Neutrophil (primary cell): ENCODE data around the gene HSF2BP.
"Not testable (repeated sequence)": the region's sequence is repeated elsewhere in the genome, so short reads cannot be mapped to it uniquely, and the experiment has no call there.

Source experiments
- H3K27ac ChIP-seq: fragments of 200-600 bp; sonication (generic); 2 replicates; pipeline ENCODE4 v1.5.1; 2016; ENCODE audit warnings: mild to moderate bottlenecking, moderate library complexity
- H3K27me3 ChIP-seq: fragments of 200-600 bp; sonication (generic); 2 replicates; pipeline ENCODE4 v1.6.0; 2016; ENCODE audit warnings: mild to moderate bottlenecking
- H3K36me3 ChIP-seq: fragments of 200-600 bp; sonication (generic); 2 replicates; pipeline ENCODE4 v1.5.1; 2017
- H3K4me1 ChIP-seq, 2 experiments: fragments of 200-600 bp in 1 of 2; sonication (generic) in 1 of 2; 1 replicate in 1 of 2; 2 replicates in 1 of 2; pipeline versions ENCODE4 v1.5.1 to v1.6.1; 2013 to 2016; ENCODE audit warnings: low read depth in 1 of 2, low read length in 1 of 2, mild to moderate bottlenecking in 1 of 2, moderate library complexity in 1 of 2; ENCODE audit not compliant: control insufficient read depth in 1 of 2, insufficient read depth in 1 of 2
- H3K4me3 ChIP-seq, 2 experiments: fragments of 200-600 bp in 1 of 2; sonication (generic) in 1 of 2; 1 replicate in 1 of 2; 2 replicates in 1 of 2; pipeline ENCODE4 v1.5.1; 2013 to 2016; ENCODE audit warnings: low read depth in 1 of 2, low read length in 1 of 2, mild to moderate bottlenecking in 1 of 2, moderate library complexity in 1 of 2
- H3K9me3 ChIP-seq: fragments of 200-600 bp; sonication (generic); 2 replicates; pipeline ENCODE4 v1.5.1; 2016
- CTCF ChIP-seq: fragments of 200-600 bp; sonication (generic); IDR thresholded peaks from 2 replicates; pipeline ENCODE4 v1.5.1; 2016; ENCODE audit warnings: antibody characterized with exemption

The HSF2BP gene

GRCh38 chr21:43684424-43684823 is 25.1 kb upstream of the HSF2BP start:
- H3K27me3 ChIP-seq = no peaks in the 10 kb centered on the region
- peaks cover 14 to 20% of the 10 kb centered on the region in 2 experiments for H3K4me1 ChIP-seq
- H3K4me3 ChIP-seq = no peak overlapping the region
- H3K9me3 ChIP-seq = no peaks in the 10 kb centered on the region
- H3K27ac ChIP-seq = no peak overlapping the region
- peaks cover 17% of the 10 kb centered on the region for H3K36me3 ChIP-seq
- TF ChIP-seq CTCF = no peak

GRCh38 chr21:43681650-43682049 is 22.4 kb upstream of the HSF2BP start:
- H3K27ac ChIP-seq = no peak overlapping the region
- H3K27me3 ChIP-seq = no peaks in the 10 kb centered on the region
- no peaks in the 10 kb centered on the region for H3K9me3 ChIP-seq
- no peaks in the 10 kb centered on the region for H3K4me1 ChIP-seq
- H3K4me3 ChIP-seq = no peak overlapping the region
- no peak for TF ChIP-seq CTCF
- peaks cover 20% of the 10 kb centered on the region for H3K36me3 ChIP-seq

- H3K4me1 ChIP-seq, H3K4me3 ChIP-seq, H3K27ac ChIP-seq, H3K9me3 ChIP-seq, H3K27me3 ChIP-seq: not testable (repeated sequence)
- peaks cover 20% of the 10 kb centered on the region for H3K36me3 ChIP-seq
Measured at GRCh38 chr21:43680421-43680820, 21.1 kb upstream of the HSF2BP start.

GRCh38 chr21:43679951-43680350 is 20.7 kb upstream of the HSF2BP start:
- no peak for TF ChIP-seq CTCF
- no peaks in the 10 kb centered on the region for H3K27me3 ChIP-seq
- H3K4me1 ChIP-seq = no peaks in the 10 kb centered on the region
- no peaks in the 10 kb centered on the region for H3K9me3 ChIP-seq
- H3K4me3 ChIP-seq = no peak overlapping the region
- H3K27ac ChIP-seq = no peak overlapping the region
- H3K36me3 ChIP-seq = peaks cover 25% of the 10 kb centered on the region

GRCh38 chr21:43676391-43676790 is 17.1 kb upstream of the HSF2BP start:
- Histone ChIP-seq H3K9me3 (no peaks in the 10 kb centered on the region), H3K4me1 (no peaks in the 10 kb centered on the region), H3K4me3 (no peak overlapping the region), H3K36me3 (peaks cover 34% of the 10 kb centered on the region), H3K27me3 (no peaks in the 10 kb centered on the region), H3K27ac (no peak overlapping the region)
- TF ChIP-seq CTCF = no peak

- Histone ChIP-seq H3K9me3 (no peaks in the 10 kb centered on the region), H3K36me3 (peaks cover 36% of the 10 kb centered on the region), H3K27ac (no peak overlapping the region), H3K4me1 (no peaks in the 10 kb centered on the region), H3K4me3 (no peak overlapping the region), H3K27me3 (no peaks in the 10 kb centered on the region)
- no peak for TF ChIP-seq CTCF
Measured at GRCh38 chr21:43675871-43676270, 16.6 kb upstream of the HSF2BP start.
